ENCODE measurements around the gene TBPL2. TPM values are rescaled to one million over a fixed set of nuclear protein-coding genes. Genes with fewer than 3 reads are reported as not detected.

TBPL2 gene
- total RNA-seq, 1 donor from 2014 or later = not detected

DNA sequence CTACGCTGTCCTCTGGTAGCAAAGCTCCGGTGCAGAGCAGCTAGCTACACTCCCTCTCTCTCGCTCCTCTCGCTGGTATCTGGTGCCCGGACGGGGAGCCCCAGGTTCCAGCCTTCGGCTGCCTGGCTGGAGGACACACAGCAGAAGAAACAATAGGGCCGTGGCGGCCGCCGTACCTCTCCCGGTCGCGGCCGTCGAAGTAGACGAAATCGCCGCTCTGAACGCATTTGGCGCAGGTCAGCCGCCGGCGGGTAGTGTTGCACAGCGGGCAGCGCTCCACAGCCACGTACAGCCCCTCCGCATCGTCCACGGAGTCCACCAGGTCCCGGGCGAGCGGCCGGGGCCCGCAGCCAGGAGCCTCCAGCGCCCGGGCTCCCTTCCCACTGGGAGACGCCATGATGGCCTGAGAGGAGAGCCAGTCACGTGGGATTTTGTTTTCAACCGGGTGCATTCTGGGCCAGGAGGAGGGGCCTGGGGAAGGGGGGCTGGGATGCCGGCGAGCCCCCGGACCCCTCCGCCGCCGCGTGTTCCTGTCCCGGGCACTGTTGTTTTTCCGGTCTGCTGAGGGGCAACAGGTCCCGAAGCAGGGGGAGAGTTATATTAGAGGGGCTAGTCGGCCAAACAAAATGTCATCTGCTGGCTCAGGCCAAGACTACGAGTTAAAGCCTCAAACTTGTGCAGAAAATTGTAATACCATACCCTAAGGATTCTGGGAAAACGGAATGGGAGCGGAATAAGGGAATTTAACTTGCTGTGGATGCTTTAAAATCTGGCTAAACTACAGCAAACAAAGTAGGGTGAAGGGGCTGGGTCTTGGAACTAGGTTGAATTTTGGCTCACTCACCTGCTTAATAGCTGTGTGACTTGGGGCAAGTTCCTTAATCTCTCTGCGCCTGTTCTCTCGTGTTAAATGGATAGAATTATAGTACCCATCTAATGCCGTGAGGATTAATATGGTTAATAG, 28.7 kb downstream of the TBPL2 start, which contains the start of gene ATG14:
Gene ATG14, minus strand, starts transcription at position 405 of the 964 bp plus-strand sequence. Its CDS starts 8 bp downstream, at position 397.
- DNase-seq (ENCODE audit: low read depth) = no peak
- no peak for TF ChIP-seq CTCF (IDR thresholded peaks at IDR 0.05; ENCODE audit: insufficient read depth, low read length, poor library complexity, severe bottlenecking)
- Histone ChIP-seq H3K27me3 (ENCODE audit: control insufficient read depth, insufficient read depth, low read length) (no peaks in the 10 kb centered on the region), H3K36me3 (ENCODE audit: control insufficient read depth, insufficient read depth, low read length) (no peaks in the 10 kb centered on the region), H3K4me3 (ENCODE audit: low read depth, low read length) (peak within 1 kb of the TSS; percentile 84)

DNA sequence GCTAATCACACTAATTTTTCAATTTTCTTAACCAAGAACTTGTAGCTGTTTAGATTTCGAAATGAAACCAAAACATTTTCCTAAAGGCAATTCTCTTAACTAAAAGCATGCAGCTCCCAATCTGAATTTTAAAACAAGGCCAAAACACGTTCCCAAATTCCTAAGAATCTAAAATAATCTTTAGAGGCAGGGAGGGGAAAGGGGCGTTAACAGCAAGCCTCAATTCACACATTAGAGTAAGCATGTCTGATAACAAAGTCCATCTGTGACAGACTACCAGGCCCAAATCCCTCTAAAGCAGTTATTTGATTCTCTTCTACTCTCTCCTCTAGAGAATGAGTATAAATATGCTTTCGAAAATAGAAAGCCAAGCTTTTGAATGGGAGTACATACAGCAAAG, 29.5 kb downstream of the TBPL2 start:
- Histone ChIP-seq H3K36me3 (ENCODE audit: control insufficient read depth, insufficient read depth, low read length) (no peaks in the 10 kb centered on the region), H3K4me3 (ENCODE audit: low read depth, low read length) (peak overlapping the region; percentile 84), H3K27me3 (ENCODE audit: control insufficient read depth, insufficient read depth, low read length) (no peaks in the 10 kb centered on the region)
- DNase-seq (ENCODE audit: low read depth) = no peak
- TF ChIP-seq CTCF (IDR thresholded peaks at IDR 0.05; ENCODE audit: insufficient read depth, low read length, poor library complexity, severe bottlenecking) = no peak

- TF ChIP-seq CTCF (IDR thresholded peaks at IDR 0.05; ENCODE audit: insufficient read depth, low read length, poor library complexity, severe bottlenecking) = no peak
- Histone ChIP-seq H3K27me3 (ENCODE audit: control insufficient read depth, insufficient read depth, low read length) (no peaks in the 10 kb centered on the region), H3K36me3 (ENCODE audit: control insufficient read depth, insufficient read depth, low read length) (no peaks in the 10 kb centered on the region), H3K4me3 (ENCODE audit: low read depth, low read length) (no peak overlapping the region)
- DNase-seq (ENCODE audit: low read depth) = no peak
These were observed 36.1 kb downstream of the TBPL2 start for GRCh38 chr14:55404173-55404854.

DNA sequence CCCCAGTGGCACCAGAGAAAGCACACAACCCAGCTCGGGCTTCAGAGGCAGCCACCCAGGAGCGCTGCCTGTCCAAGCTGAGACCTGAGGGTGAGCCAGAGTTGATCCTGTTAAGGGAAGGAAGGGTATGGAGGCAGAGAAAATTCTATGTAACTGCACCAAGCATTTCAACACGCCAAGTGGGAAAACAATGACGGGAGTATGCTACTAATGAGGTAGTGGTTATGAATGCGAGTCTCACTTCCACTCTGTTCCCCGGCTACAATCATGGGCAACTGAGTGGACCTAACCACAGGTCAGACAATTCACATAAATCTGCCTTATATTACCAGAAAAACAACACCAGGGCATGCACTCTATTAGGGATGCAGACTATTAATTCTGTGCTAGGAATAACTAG, 38.7 kb downstream of the TBPL2 start:
- Histone ChIP-seq H3K4me3 (ENCODE audit: low read depth, low read length) (no peak overlapping the region), H3K27me3 (ENCODE audit: control insufficient read depth, insufficient read depth, low read length) (no peaks in the 10 kb centered on the region), H3K36me3 (ENCODE audit: control insufficient read depth, insufficient read depth, low read length) (no peaks in the 10 kb centered on the region)
- DNase-seq (ENCODE audit: low read depth) = no peak
- no peak for TF ChIP-seq CTCF (IDR thresholded peaks at IDR 0.05; ENCODE audit: insufficient read depth, low read length, poor library complexity, severe bottlenecking)

DNA sequence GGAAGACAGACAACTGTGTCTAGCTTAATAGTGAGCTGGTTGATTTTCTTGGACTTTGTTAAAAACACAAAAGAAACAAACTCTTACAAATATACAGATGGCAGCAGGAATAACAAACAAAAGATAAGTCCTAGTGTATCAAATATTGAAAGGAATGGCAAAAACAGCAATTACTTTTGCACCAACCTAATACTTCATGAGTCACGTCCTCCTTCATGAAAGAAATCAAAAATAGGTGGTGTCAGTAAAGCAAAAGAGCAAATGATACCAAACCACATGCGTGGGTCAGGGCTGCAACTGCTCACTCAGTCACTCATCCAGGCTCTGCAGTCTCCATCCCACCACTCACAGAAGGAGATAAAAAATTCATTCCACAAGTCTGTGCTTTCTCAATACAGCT, 40.6 kb downstream of the TBPL2 start:
- Histone ChIP-seq H3K36me3 (ENCODE audit: control insufficient read depth, insufficient read depth, low read length) (no peaks in the 10 kb centered on the region), H3K27me3 (ENCODE audit: control insufficient read depth, insufficient read depth, low read length) (no peaks in the 10 kb centered on the region), H3K4me3 (ENCODE audit: low read depth, low read length) (no peak overlapping the region)
- no peak for DNase-seq (ENCODE audit: low read depth)
- no peak for TF ChIP-seq CTCF (IDR thresholded peaks at IDR 0.05; ENCODE audit: insufficient read depth, low read length, poor library complexity, severe bottlenecking)

All from kidney epithelial cell (primary cell).